T47D (cell line): ENCODE measurements around the gene SMPX.

Experiments
- DNase-seq, 2 experiments: peaks; one replicate each; pipeline versions ENCODE4 v3.0.0 to v3.0.0-alpha.2; 2011 to 2012; ENCODE audit warnings: low read depth in 1 of 2, low spot score in 1 of 2
- JUND ChIP-seq: IDR thresholded peaks from 2 replicates; pipeline ENCODE4 v1.6.1; 2012; ENCODE audit warnings: low read depth
- in situ Hi-C: cut with HindIII; loops from 2 replicates; pipeline ENCODE4 v1.10.0; 2016; ENCODE audit warnings: low sequenced_read_pairs, low pct_unique_long_range_greater_than_20kb

SMPX gene

GRCh38 chrX:21658152-21658737, 99.7 kb downstream of the SMPX start, which contains the start of gene KLHL34:
TSS of gene KLHL34 (minus strand) at chrX:21658330. CDS start at chrX:21657788, 542 bp downstream.
- in situ Hi-C loops: no loop called here
- no peak for DNase-seq
- TF ChIP-seq JUND: no peak

DNA sequence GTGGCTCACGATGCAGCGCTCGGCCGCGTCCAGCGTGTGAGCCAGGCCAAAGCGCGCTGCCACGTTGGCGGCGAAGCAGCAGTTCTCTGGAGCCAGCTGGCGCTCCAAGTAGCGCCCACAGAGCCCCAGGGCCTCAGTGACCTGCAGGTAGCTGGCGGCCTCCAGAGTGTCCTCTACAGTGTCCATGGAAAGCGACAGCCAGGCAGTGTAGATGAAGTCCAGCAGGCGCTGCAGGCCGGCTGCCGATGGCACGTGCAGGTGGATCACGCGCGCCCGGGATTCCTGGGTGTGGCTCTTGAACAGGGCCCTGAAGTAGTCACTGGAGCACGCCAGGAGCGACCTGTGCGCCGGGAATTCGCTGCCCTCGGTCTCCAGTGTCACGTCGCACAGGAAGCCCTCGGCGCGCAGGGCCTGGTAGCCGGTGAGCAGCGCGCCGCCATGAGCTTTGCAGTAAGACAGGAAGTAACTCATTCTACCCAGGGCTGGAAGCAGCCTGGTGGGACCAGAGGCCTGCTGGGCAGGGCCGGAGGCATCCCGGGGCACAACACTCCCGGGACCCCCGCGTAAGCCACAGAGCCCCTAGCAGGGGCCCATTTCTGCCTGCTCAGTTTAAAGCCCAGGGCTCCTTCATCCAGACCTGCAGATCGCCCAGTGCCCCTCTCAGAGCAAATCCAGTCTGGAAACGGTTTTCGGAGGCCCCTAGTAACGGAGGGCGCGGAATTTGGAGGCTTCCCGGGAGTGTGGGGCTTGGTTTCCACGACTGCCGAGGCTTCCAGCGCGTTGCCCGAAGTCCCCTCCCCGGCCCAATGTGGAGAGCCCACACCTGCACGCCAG, 100.4 kb downstream of the SMPX start:
- TF ChIP-seq JUND: no peak
- in situ Hi-C loops: no loop called here
- no peak for DNase-seq

DNA sequence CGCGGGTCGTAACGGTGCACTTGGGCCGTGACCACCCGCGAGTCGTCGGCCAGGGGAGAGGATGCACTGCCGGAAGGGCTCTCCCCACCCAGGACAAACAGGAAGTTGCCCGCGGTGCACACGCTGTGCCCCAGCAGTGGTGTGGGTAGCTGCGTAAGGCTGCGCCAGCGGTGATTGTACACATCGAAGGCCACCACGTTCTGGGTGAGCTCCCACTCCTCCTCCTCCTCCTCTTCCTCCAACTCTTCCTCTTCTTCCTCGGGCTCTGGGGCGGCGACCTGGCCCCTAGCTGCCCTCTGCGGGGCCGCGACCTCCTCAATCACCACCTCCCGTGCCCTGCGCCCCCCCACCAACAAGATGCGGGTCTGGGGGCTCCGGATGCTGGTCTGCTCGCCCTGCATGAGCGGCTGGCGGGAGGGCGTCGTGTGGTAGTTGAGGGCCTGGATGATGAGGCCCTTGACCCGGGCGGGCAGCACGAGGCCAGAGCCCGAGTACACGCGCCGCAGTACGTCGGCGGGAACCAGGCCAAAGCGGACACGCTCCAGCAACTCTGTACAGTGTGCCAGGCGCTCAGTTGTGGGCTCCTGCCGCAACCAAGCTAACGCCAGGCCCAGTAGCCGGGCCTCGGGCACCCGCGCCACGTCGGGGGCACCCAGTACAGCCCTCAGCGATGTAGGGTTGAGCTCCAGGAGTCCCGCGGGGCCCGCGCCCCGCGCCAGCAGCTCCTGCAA, 101.2 kb downstream of the SMPX start:
- TF ChIP-seq JUND: no peak
- in situ Hi-C loops: no loop called here
- DNase-seq: no peak
